Tibial artery (tissue), 4 donors: ENCODE results near the gene PSMC5.

Experiments used
- DNase-seq, 2 donors: peaks; one replicate each; pipeline ENCODE4 v3.0.0-alpha.2; 2019
- H3K27ac ChIP-seq, 2 donors: fragments of 200-600 bp; sonication (generic) in 1 of 2; 1 replicate in 1 of 2; 2 replicates in 1 of 2; pipeline ENCODE4 v1.5.1; 2018 to 2019; ENCODE audit warnings: mild to moderate bottlenecking in 1 of 2
- H3K27me3 ChIP-seq, 2 donors: fragments of 200-600 bp; sonication (generic) in 1 of 2; one replicate each; pipeline versions ENCODE4 v1.5.1 to v1.6.0; 2016 to 2019
- H3K36me3 ChIP-seq, 3 donors: fragments of 200-600 bp; sonication (generic) in 2 of 3; one replicate each; pipeline ENCODE4 v1.5.1; 2016 to 2019; ENCODE audit warnings: mild to moderate bottlenecking in 2 of 3
- H3K4me1 ChIP-seq, 4 donors: fragments of 200-600 bp; sonication (generic) in 2 of 4; 1 replicate in 3 of 4; 2 replicates in 1 of 4; pipeline ENCODE4 v1.5.1; 2016 to 2019
- H3K4me3 ChIP-seq, 2 donors: fragments of 200-600 bp; sonication (generic) in 1 of 2; 1 replicate in 1 of 2; 2 replicates in 1 of 2; pipeline ENCODE4 v1.5.1; 2018 to 2019; ENCODE audit warnings: mild to moderate bottlenecking in 2 of 2
- H3K9me3 ChIP-seq, 3 donors: fragments of 200-600 bp; sonication (generic) in 1 of 3; one replicate each; pipeline ENCODE4 v1.5.1; 2016 to 2019
- CTCF ChIP-seq, 2 experiments: fragments of 200-600 bp in 1 of 2; fragments of 450-650 bp in 1 of 2; IDR thresholded peaks; one replicate each; pipeline ENCODE4 v1.5.1; 2017 to 2019; ENCODE audit warnings: antibody characterized with exemption in 2 of 2, mild to moderate bottlenecking in 1 of 2, moderate library complexity in 1 of 2
- intact Hi-C: fragments of 100-400 bp; cut with DNase I; formaldehyde crosslinking; loops from one replicate; pipeline ENCODE4 v1.15.0; 2023; ENCODE audit warnings: low total_unique reads

The PSMC5 gene

GRCh38 chr17:63827002-63827800 is at the start of gene PSMC5, which contains the start of gene FTSJ3:
TSS of gene PSMC5 (plus strand) at chr17:63827431. CDS start at chr17:63827491, 60 bp downstream.
TSS of gene FTSJ3 (minus strand) at chr17:63827663. CDS start at chr17:63826902, 761 bp downstream.
- no peaks in the 10 kb centered on the region for H3K9me3 ChIP-seq
- peak within 1 kb of the TSS; percentile 73 to 77 for H3K4me3 ChIP-seq
- no peaks in the 10 kb centered on the region for H3K27me3 ChIP-seq
- peaks cover 0 to 33% (median 24%) of the 10 kb centered on the region in 4 donors for H3K4me1 ChIP-seq
- DNase-seq, result peak; percentile 97 to 98
- intact Hi-C loops, result no loop called here
- TF ChIP-seq CTCF (IDR thresholded peaks at IDR 0.05), result peak; percentile 17 to 43
- H3K27ac ChIP-seq, result peak within 1 kb of the TSS; percentile 87 to 90
- peaks cover 65 to 70% (median 65%) of the 10 kb centered on the region in 3 donors for H3K36me3 ChIP-seq

GRCh38 chr17:63780507-63780906 is 46.7 kb upstream of the PSMC5 start:
- no peak for DNase-seq
- Histone ChIP-seq H3K4me3 (no peak overlapping the region), H3K27me3 (no peaks in the 10 kb centered on the region), H3K27ac (no peak overlapping the region), H3K4me1 (peaks cover 0 to 62% (median 21%) of the 10 kb centered on the region in 4 donors), H3K9me3 (no peaks in the 10 kb centered on the region), H3K36me3 (peaks cover 0 to 29% (median 26%) of the 10 kb centered on the region in 3 donors)
- no peak for TF ChIP-seq CTCF (IDR thresholded peaks at IDR 0.05)
- intact Hi-C loops, result no loop called here

GRCh38 chr17:63780928-63781327 is 46.3 kb upstream of the PSMC5 start:
- TF ChIP-seq CTCF (IDR thresholded peaks at IDR 0.05), result no peak
- Histone ChIP-seq H3K9me3 (no peaks in the 10 kb centered on the region), H3K27ac (no peak overlapping the region), H3K27me3 (no peaks in the 10 kb centered on the region), H3K4me1 (peaks cover 0 to 58% (median 17%) of the 10 kb centered on the region in 4 donors), H3K4me3 (no peak overlapping the region), H3K36me3 (peaks cover 0 to 29% (median 26%) of the 10 kb centered on the region in 3 donors)
- no peak for DNase-seq
- intact Hi-C loops, result no loop called here

GRCh38 chr17:63783522-63783921 is 43.7 kb upstream of the PSMC5 start:
- DNase-seq, result no peak
- intact Hi-C loops, result no loop called here
- Histone ChIP-seq H3K36me3 (peaks cover 12 to 42% (median 31%) of the 10 kb centered on the region in 3 donors), H3K4me3 (no peak overlapping the region), H3K27me3 (no peaks in the 10 kb centered on the region), H3K4me1 (peaks cover 0 to 33% (median 10%) of the 10 kb centered on the region in 4 donors), H3K9me3 (no peaks in the 10 kb centered on the region), H3K27ac (no peak overlapping the region)
- TF ChIP-seq CTCF (IDR thresholded peaks at IDR 0.05), result no peak

- H3K36me3 ChIP-seq, result peaks cover 28 to 51% (median 34%) of the 10 kb centered on the region in 3 donors
- H3K27ac ChIP-seq, result no peak overlapping the region
- H3K4me3 ChIP-seq, result no peak overlapping the region
- H3K27me3 ChIP-seq, result no peaks in the 10 kb centered on the region
- no peak for TF ChIP-seq CTCF (IDR thresholded peaks at IDR 0.05)
- intact Hi-C loops, result no loop called here
- no peak for DNase-seq
- no peaks in the 10 kb centered on the region for H3K9me3 ChIP-seq
- peaks cover 0 to 19% (median 7%) of the 10 kb centered on the region in 4 donors for H3K4me1 ChIP-seq
Measured at GRCh38 chr17:63785556-63785955, 41.7 kb upstream of the PSMC5 start.
